ENCODE data around the gene ODF2. TPM values are rescaled to one million over a fixed set of nuclear protein-coding genes. Genes with fewer than 3 reads are reported as not detected.

The ODF2 gene
- total and polyA plus RNA-seq, 10 of the 15 experiments (the other 5 are each of a cell fraction or from before 2014, with no cell fraction given): 8.7 to 65.1 (median 38.5) TPM

GRCh38 chr9:128485414-128485855 is 29.6 kb downstream of the ODF2 start:
- TF ChIP-seq ATF7 (IDR thresholded peaks at IDR 0.05; ENCODE audit: low read depth) (no peak), IRF4 (IDR thresholded peaks at IDR 0.05; ENCODE audit: low read depth, low read length) (no peak), NR2C1 (IDR thresholded peaks at IDR 0.05) (no peak), NKRF (conservative IDR thresholded peaks at IDR 0.05) (no peak), HSF1 (IDR thresholded peaks at IDR 0.05; ENCODE audit: low read depth, low read length) (no peak), ZNF274 (IDR thresholded peaks at IDR 0.05; ENCODE audit: insufficient read depth, insufficient read length) (no peak), E4F1 (IDR thresholded peaks at IDR 0.05; ENCODE audit: borderline replicate concordance, partially characterized antibody) (no peak), ZBTB11 (CRISPR knock-in tag; IDR thresholded peaks at IDR 0.05) (no peak), TBL1XR1 (IDR thresholded peaks at IDR 0.05; ENCODE audit: low read depth, low read length) (no peak), ESRRA (IDR thresholded peaks at IDR 0.05; ENCODE audit: low read length) (no peak), CHD4 (IDR thresholded peaks at IDR 0.05) (no peak), SREBF1 (IDR thresholded peaks at IDR 0.05; ENCODE audit: low read length) (no peak)
- intact Hi-C loops (cut with micrococcal nuclease; ENCODE audit: unreplicated experiment) (no loop called here), in situ Hi-C loops (cut with MboI) (no loop called here)
- Histone ChIP-seq H4K20me1 (ENCODE audit: control insufficient read depth, insufficient read depth) (no peaks in the 10 kb centered on the region), H3K36me3 (ENCODE audit: control insufficient read depth in 2 of 2, insufficient read depth in 2 of 2, low read length in 1 of 2) (peaks cover 31 to 33% of the 10 kb centered on the region in 2 experiments; a peak in 3 of 4 replicates), H3K79me2 (ENCODE audit: control insufficient read depth, insufficient read depth, low read length) (no peaks in the 10 kb centered on the region), H3K9ac (ENCODE audit: control insufficient read depth, insufficient read depth, low read length) (no peak overlapping the region), H2AFZ (ENCODE audit: control insufficient read depth, low read depth, low read length) (no peak overlapping the region), H3K27ac (ENCODE audit: control insufficient read depth, insufficient read depth) (no peak overlapping the region), H3K27me3 (replicated peaks in 1 of 2; ENCODE audit: control insufficient read depth in 2 of 2, insufficient read depth in 2 of 2, low read length in 1 of 2) (no peaks in the 10 kb centered on the region), H3K4me2 (ENCODE audit: control insufficient read depth, insufficient read depth) (no peak overlapping the region), H3K9me3 (replicated peaks; ENCODE audit: control insufficient read depth, insufficient read depth, low read length) (no peaks in the 10 kb centered on the region), H3K4me3 (no peak overlapping the region), H3K4me1 (ENCODE audit: control insufficient read depth, insufficient read depth, low read length) (no peaks in the 10 kb centered on the region)
- RAD21 ChIA-PET (ENCODE audit: unreplicated experiment): no interaction called here
- FAIRE-seq: no peak
- no peak for DNase-seq (ENCODE audit: low read depth, low spot score)
- BruUV-seq (replicated peaks): no TSS peak
- ATAC-seq: no peak
- CTCF ChIA-PET: interaction anchor here (2.3 kb wide), 1 partner anchor 12 kb away, joined by 8 read pairs; no protein-coding TSS in a partner anchor
- SMC1A ChIA-PET (ENCODE audit: uncharacterized antibody, unreplicated experiment): no interaction called here
- POLR2A ChIA-PET: no interaction called here
- 88% methylated on average over 7 of the region's 7 CpGs for WGBS (ENCODE audit: insufficient coverage, insufficient replicate concordance, low lambda C conversion rate, missing lambda C conversion rate)
